HCT116 (cell line): ENCODE measurements around the gene KAT14. TPM values are rescaled to one million over a fixed set of nuclear protein-coding genes. Genes with fewer than 3 reads are reported as not detected.

Source experiments
- ATAC-seq: fragments of 200-7000 bp; cut with Tn5 transposase; 2 replicates; pipeline ENCODE4 v1.9.1; 2020; ENCODE audit warnings: mild to moderate bottlenecking, moderate library complexity
- BruUV-seq: library from RNA; stranded (reverse); fragments of 400-500 nt; replicated peaks from 2 replicates; lab custom pipeline; 2021; lab: Mats Ljungman, UMichigan
- CTCF ChIA-PET: fragments of 300-600 bp; sonication (Branson Sonifier 250); formaldehyde crosslinking; loops from one replicate; lab custom pipeline; 2021; ENCODE audit warnings: antibody characterized with exemption; lab: Charles Lee
- POLR2A ChIA-PET: fragments of 300-600, 350-600 bp; sonication (Branson Sonifier 250); formaldehyde crosslinking; loops from one replicate; lab custom pipeline; 2021; ENCODE audit warnings: antibody characterized with exemption; lab: Charles Lee
- RAD21 ChIA-PET, 2 experiments: fragments of 300-600 bp; sonication (Branson Sonifier 250); formaldehyde crosslinking; loops; one replicate each; lab custom pipeline; 2023; ENCODE audit warnings: low total read pairs in 2 of 2; ENCODE audit not compliant: uncharacterized antibody in 2 of 2, unreplicated experiment in 2 of 2, low non-redundant PET in 1 of 2; lab: Charles Lee
- DNase-seq: peaks from one replicate; pipeline ENCODE4 v3.0.0-alpha.2; 2010; ENCODE audit warnings: low read depth, low spot score
- H2AFZ ChIP-seq: fragments of 200-600 bp; shearing (Covaris generic), sonication (generic); 2 replicates; pipeline ENCODE4 v1.6.1; 2017; ENCODE audit warnings: low read depth, mixed run types, mixed read lengths, antibody characterized with exemption, low read length; ENCODE audit not compliant: poor library complexity, severe bottlenecking
- H3K27ac ChIP-seq: 2 replicates; pipeline ENCODE4 v1.5.1; 2012; ENCODE audit warnings: low read depth, low read length
- H3K27me3 ChIP-seq: fragments of 200-600 bp; sonication (generic); 2 replicates; pipeline ENCODE4 v1.6.1; 2016; ENCODE audit warnings: mixed run types, low read length, mixed read lengths; ENCODE audit not compliant: insufficient read depth
- H3K36me3 ChIP-seq, 2 experiments: fragments of 200-500 bp in 1 of 2; fragments of 200-600 bp in 1 of 2; sonication (Bioruptor generic) in 1 of 2; sonication (generic) in 1 of 2; 2 replicates each; pipeline versions ENCODE4 v1.5.1 to v1.6.1; 2014 to 2016; ENCODE audit warnings: low read length in 2 of 2, inconsistent platforms in 1 of 2, mixed read lengths in 1 of 2, mixed run types in 1 of 2; ENCODE audit not compliant: insufficient read depth in 2 of 2, control insufficient read depth in 1 of 2
- H3K4me1 ChIP-seq, 2 experiments: fragments of 200-600 bp in 1 of 2; sonication (generic) in 1 of 2; 2 replicates each; pipeline versions ENCODE4 v1.5.1 to v1.6.1; 2012 to 2017; ENCODE audit warnings: low read length in 2 of 2, inconsistent platforms in 1 of 2, mild to moderate bottlenecking in 1 of 2, mixed read lengths in 1 of 2, mixed run types in 1 of 2, moderate library complexity in 1 of 2; ENCODE audit not compliant: insufficient read depth in 2 of 2, control insufficient read depth in 1 of 2
- H3K4me2 ChIP-seq: fragments of 200-600 bp; sonication (generic); 2 replicates; pipeline ENCODE4 v1.6.1; 2017; ENCODE audit warnings: mixed run types, low read length, mixed read lengths
- H3K4me3 ChIP-seq, 2 experiments: fragments of 200-600 bp in 1 of 2; sonication (generic) in 1 of 2; replicated peaks in 1 of 2; 2 replicates each; pipeline ENCODE4 v1.5.1; 2011 to 2016; ENCODE audit warnings: low read length in 2 of 2, control low read depth in 1 of 2, low read depth in 1 of 2, mild to moderate bottlenecking in 1 of 2, mixed read lengths in 1 of 2, mixed run types in 1 of 2
- H3K79me2 ChIP-seq: fragments of 200-600 bp; sonication (generic); 2 replicates; pipeline ENCODE4 v1.6.1; 2017; ENCODE audit warnings: mild to moderate bottlenecking, mixed run types, low read length, moderate library complexity, mixed read lengths; ENCODE audit not compliant: insufficient read depth
- H3K9ac ChIP-seq: fragments of 200-600 bp; sonication (generic); 2 replicates; pipeline ENCODE4 v1.6.1; 2016; ENCODE audit warnings: low read length, mixed read lengths
- H3K9me2 ChIP-seq: fragments of 200-600 bp; sonication (generic), shearing (Covaris generic); 2 replicates; pipeline ENCODE4 v1.6.1; 2017; ENCODE audit warnings: mixed run types, mild to moderate bottlenecking, moderate library complexity; ENCODE audit not compliant: insufficient read depth
- H3K9me3 ChIP-seq, 2 experiments: fragments of 200-500 bp in 1 of 2; fragments of 200-600 bp in 1 of 2; sonication (Bioruptor generic) in 1 of 2; sonication (generic) in 1 of 2; 2 replicates each; pipeline ENCODE4 v1.6.1; 2014 to 2017; ENCODE audit warnings: low read length in 2 of 2, mixed read lengths in 2 of 2, inconsistent platforms in 1 of 2, low read depth in 1 of 2, mild to moderate bottlenecking in 1 of 2, mixed run types in 1 of 2, moderate library complexity in 1 of 2; ENCODE audit not compliant: control insufficient read depth in 1 of 2, insufficient read depth in 1 of 2
- H4K20me1 ChIP-seq: fragments of 200-600 bp; sonication (generic), shearing (Covaris generic); 2 replicates; pipeline ENCODE4 v1.6.1; 2017; ENCODE audit warnings: mixed run types, mild to moderate bottlenecking, moderate library complexity; ENCODE audit not compliant: insufficient read depth
- CEBPB ChIP-seq: IDR thresholded peaks from 2 replicates; pipeline ENCODE4 v1.6.1; 2012; ENCODE audit warnings: low read depth
- EGR1 ChIP-seq: IDR thresholded peaks from 2 replicates; pipeline ENCODE4 v1.6.1; 2012; ENCODE audit warnings: low read depth
- ELF1 ChIP-seq: IDR thresholded peaks from 2 replicates; pipeline ENCODE4 v1.6.1; 2012; ENCODE audit warnings: low read depth, borderline replicate concordance
- EZH2phosphoT487 ChIP-seq: fragments of 200-600 bp; IDR thresholded peaks from 2 replicates; pipeline ENCODE4 v1.6.1; 2018; ENCODE audit warnings: antibody characterized with exemption, borderline replicate concordance
- JUND ChIP-seq: IDR thresholded peaks from 2 replicates; pipeline ENCODE4 v1.6.1; 2012
- POLR2A ChIP-seq: IDR thresholded peaks from 2 replicates; pipeline ENCODE4 v1.7.0; 2011; ENCODE audit warnings: borderline replicate concordance; ENCODE audit not compliant: insufficient read depth, insufficient read length; ENCODE audit errors: extremely low read depth
- POLR2AphosphoS5 ChIP-seq: IDR thresholded peaks from 2 replicates; pipeline ENCODE4 v1.6.1; 2011; ENCODE audit warnings: mild to moderate bottlenecking, low read depth, low read length, moderate library complexity
- RAD21 ChIP-seq: IDR thresholded peaks from 2 replicates; pipeline ENCODE4 v1.6.1; 2012; ENCODE audit warnings: low read depth, mild to moderate bottlenecking
- SIN3A ChIP-seq: IDR thresholded peaks from 2 replicates; pipeline ENCODE4 v1.6.1; 2012; ENCODE audit warnings: low read depth
- SP1 ChIP-seq: IDR thresholded peaks from 2 replicates; pipeline ENCODE4 v1.6.1; 2012; ENCODE audit warnings: low read depth
- SRF ChIP-seq: IDR thresholded peaks from 2 replicates; pipeline ENCODE4 v1.6.1; 2012; ENCODE audit warnings: low read depth
- TCF7L2 ChIP-seq: IDR thresholded peaks from 2 replicates; pipeline ENCODE4 v1.7.0; 2011; ENCODE audit warnings: borderline replicate concordance, inconsistent platforms; ENCODE audit not compliant: insufficient read depth, insufficient read length; ENCODE audit errors: extremely low read depth
- YY1 ChIP-seq: IDR thresholded peaks from 2 replicates; pipeline ENCODE4 v1.6.1; 2011; ENCODE audit warnings: low read length, low read depth, moderate library complexity, mild to moderate bottlenecking; ENCODE audit not compliant: insufficient replicate concordance; ENCODE audit errors: extremely low read depth
- ZNF274 ChIP-seq: fragments of 200-500 bp; sonication (Bioruptor generic); IDR thresholded peaks from 2 replicates; pipeline ENCODE4 v1.6.1; 2014; ENCODE audit warnings: mild to moderate bottlenecking, low read depth, low read length, inconsistent platforms
- intact Hi-C: fragments of 100-400 bp; cut with micrococcal nuclease; formaldehyde crosslinking; loops from 2 replicates; pipeline ENCODE4 v1.10.0; 2022
- total RNA-seq: library from RNA; stranded (reverse); gene quantifications from one replicate; pipeline ENCODE4 v1.2.1, GENCODE V29; 2021; ENCODE audit not compliant: unreplicated experiment
- TF ChIP-seq, protein P1 (sequence below), 3 experiments: fragments of 200-600 bp in 1 of 3; sonication (generic) in 1 of 3; IDR thresholded peaks in 2 of 3; conservative IDR thresholded peaks in 1 of 3; 2 replicates each; pipeline ENCODE4 v1.5.1; 2012 to 2017; ENCODE audit warnings: low read depth in 2 of 3, low read length in 2 of 3, antibody characterized with exemption in 1 of 3, borderline replicate concordance in 1 of 3, control low read depth in 1 of 3, mild to moderate bottlenecking in 1 of 3, mixed read lengths in 1 of 3, mixed run types in 1 of 3, moderate library complexity in 1 of 3; ENCODE audit not compliant: insufficient read depth in 1 of 3
- TF ChIP-seq, protein P2 (sequence below): IDR thresholded peaks from 2 replicates; pipeline ENCODE4 v1.6.1; 2012; ENCODE audit warnings: low read depth
- TF ChIP-seq, protein P3 (sequence below): IDR thresholded peaks from 2 replicates; pipeline ENCODE4 v1.6.1; 2011; ENCODE audit warnings: mild to moderate bottlenecking, low read length, moderate library complexity; ENCODE audit not compliant: insufficient replicate concordance; ENCODE audit errors: extremely low read depth
- TF ChIP-seq, protein P4 (sequence below): IDR thresholded peaks from 2 replicates; pipeline ENCODE4 v1.6.1; 2012
- TF ChIP-seq, protein P5 (sequence below): IDR thresholded peaks from 2 replicates; pipeline ENCODE4 v1.6.1; 2012

The KAT14 gene
- total RNA-seq, 1 experiment from 2014 or later, result 11.4 TPM

DNA sequence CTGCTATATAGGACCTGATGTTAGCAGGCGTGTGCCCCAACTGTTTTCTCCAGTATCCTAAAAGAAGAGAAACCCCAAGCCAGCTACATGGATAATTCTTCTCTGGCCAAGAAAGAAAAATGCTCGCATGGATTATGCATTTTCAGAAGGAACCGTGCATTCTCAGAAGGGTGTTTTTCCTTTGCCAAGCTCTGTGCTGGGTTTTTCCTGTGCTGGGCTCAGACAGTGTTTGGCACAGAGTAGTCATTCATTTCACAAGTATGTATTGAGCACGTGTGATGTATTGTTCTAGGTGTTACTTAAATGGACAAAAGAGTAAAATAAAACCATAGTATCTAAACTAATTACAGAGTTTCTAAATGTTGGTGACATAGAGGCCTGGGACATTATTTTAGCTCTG, 88.0 kb downstream of the KAT14 start:
- no peak for DNase-seq
- H3K79me2 ChIP-seq, result no peaks in the 10 kb centered on the region
- H3K36me3 ChIP-seq, result no peaks in the 10 kb centered on the region
- H2AFZ ChIP-seq, result no peak overlapping the region
- no peak overlapping the region for H3K9ac ChIP-seq
- no peak for ATAC-seq
- H4K20me1 ChIP-seq, result no peaks in the 10 kb centered on the region
- no peak overlapping the region for H3K27ac ChIP-seq
- intact Hi-C loops, result no loop called here
- peak overlapping the region; percentile 74 for H3K4me2 ChIP-seq
- CTCF ChIA-PET, result no interaction called here
- POLR2A ChIA-PET, result no interaction called here
- no peaks in the 10 kb centered on the region for H3K9me2 ChIP-seq
- no peaks in the 10 kb centered on the region for H3K27me3 ChIP-seq
- H3K9me3 ChIP-seq, result no peaks in the 10 kb centered on the region
- BruUV-seq, result no TSS peak
- RAD21 ChIA-PET, result no interaction called here
- H3K4me3 ChIP-seq, result no peak overlapping the region
- H3K4me1 ChIP-seq, result peaks cover 14 to 21% of the 10 kb centered on the region in 2 experiments
- TF ChIP-seq, protein P1, sequence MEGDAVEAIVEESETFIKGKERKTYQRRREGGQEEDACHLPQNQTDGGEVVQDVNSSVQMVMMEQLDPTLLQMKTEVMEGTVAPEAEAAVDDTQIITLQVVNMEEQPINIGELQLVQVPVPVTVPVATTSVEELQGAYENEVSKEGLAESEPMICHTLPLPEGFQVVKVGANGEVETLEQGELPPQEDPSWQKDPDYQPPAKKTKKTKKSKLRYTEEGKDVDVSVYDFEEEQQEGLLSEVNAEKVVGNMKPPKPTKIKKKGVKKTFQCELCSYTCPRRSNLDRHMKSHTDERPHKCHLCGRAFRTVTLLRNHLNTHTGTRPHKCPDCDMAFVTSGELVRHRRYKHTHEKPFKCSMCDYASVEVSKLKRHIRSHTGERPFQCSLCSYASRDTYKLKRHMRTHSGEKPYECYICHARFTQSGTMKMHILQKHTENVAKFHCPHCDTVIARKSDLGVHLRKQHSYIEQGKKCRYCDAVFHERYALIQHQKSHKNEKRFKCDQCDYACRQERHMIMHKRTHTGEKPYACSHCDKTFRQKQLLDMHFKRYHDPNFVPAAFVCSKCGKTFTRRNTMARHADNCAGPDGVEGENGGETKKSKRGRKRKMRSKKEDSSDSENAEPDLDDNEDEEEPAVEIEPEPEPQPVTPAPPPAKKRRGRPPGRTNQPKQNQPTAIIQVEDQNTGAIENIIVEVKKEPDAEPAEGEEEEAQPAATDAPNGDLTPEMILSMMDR (IDR thresholded peaks at IDR 0.05 in 2 of 3, conservative IDR thresholded peaks at IDR 0.05 in 1 of 3; ENCODE audit: borderline replicate concordance in 1 of 3, insufficient read depth in 1 of 3, low read depth in 2 of 3, low read length in 2 of 3), result no peak
- TF ChIP-seq SP1 (no peak), EZH2phosphoT487 (no peak), SRF (no peak), POLR2A (no peak), ELF1 (no peak), POLR2AphosphoS5 (no peak), ZNF274 (no peak), CEBPB (no peak), JUND (no peak), YY1 (no peak), SIN3A (no peak), TCF7L2 (no peak), RAD21 (no peak), EGR1 (no peak)
- TF ChIP-seq, protein P2, sequence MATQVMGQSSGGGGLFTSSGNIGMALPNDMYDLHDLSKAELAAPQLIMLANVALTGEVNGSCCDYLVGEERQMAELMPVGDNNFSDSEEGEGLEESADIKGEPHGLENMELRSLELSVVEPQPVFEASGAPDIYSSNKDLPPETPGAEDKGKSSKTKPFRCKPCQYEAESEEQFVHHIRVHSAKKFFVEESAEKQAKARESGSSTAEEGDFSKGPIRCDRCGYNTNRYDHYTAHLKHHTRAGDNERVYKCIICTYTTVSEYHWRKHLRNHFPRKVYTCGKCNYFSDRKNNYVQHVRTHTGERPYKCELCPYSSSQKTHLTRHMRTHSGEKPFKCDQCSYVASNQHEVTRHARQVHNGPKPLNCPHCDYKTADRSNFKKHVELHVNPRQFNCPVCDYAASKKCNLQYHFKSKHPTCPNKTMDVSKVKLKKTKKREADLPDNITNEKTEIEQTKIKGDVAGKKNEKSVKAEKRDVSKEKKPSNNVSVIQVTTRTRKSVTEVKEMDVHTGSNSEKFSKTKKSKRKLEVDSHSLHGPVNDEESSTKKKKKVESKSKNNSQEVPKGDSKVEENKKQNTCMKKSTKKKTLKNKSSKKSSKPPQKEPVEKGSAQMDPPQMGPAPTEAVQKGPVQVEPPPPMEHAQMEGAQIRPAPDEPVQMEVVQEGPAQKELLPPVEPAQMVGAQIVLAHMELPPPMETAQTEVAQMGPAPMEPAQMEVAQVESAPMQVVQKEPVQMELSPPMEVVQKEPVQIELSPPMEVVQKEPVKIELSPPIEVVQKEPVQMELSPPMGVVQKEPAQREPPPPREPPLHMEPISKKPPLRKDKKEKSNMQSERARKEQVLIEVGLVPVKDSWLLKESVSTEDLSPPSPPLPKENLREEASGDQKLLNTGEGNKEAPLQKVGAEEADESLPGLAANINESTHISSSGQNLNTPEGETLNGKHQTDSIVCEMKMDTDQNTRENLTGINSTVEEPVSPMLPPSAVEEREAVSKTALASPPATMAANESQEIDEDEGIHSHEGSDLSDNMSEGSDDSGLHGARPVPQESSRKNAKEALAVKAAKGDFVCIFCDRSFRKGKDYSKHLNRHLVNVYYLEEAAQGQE, result no peak
- TF ChIP-seq, protein P3, sequence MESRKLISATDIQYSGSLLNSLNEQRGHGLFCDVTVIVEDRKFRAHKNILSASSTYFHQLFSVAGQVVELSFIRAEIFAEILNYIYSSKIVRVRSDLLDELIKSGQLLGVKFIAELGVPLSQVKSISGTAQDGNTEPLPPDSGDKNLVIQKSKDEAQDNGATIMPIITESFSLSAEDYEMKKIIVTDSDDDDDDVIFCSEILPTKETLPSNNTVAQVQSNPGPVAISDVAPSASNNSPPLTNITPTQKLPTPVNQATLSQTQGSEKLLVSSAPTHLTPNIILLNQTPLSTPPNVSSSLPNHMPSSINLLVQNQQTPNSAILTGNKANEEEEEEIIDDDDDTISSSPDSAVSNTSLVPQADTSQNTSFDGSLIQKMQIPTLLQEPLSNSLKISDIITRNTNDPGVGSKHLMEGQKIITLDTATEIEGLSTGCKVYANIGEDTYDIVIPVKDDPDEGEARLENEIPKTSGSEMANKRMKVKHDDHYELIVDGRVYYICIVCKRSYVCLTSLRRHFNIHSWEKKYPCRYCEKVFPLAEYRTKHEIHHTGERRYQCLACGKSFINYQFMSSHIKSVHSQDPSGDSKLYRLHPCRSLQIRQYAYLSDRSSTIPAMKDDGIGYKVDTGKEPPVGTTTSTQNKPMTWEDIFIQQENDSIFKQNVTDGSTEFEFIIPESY, result no peak
- TF ChIP-seq, protein P4, sequence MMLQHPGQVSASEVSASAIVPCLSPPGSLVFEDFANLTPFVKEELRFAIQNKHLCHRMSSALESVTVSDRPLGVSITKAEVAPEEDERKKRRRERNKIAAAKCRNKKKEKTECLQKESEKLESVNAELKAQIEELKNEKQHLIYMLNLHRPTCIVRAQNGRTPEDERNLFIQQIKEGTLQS, result no peak
- TF ChIP-seq, protein P5, sequence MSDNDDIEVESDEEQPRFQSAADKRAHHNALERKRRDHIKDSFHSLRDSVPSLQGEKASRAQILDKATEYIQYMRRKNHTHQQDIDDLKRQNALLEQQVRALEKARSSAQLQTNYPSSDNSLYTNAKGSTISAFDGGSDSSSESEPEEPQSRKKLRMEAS, result no peak
